NCI-H1092 (cell line): ENCODE measurements around the gene ADA.
"Not testable (repeated sequence)": the region's sequence is repeated elsewhere in the genome, so short reads cannot be mapped to it uniquely, and the experiment has no call there.

Experiments
- DNase-seq: peaks from one replicate; lab custom pipeline; 2025; lab: John Stamatoyannopoulos, UW

Gene ADA

GRCh38 chr20:44651684-44652423 is at the start of gene ADA:
Gene ADA (minus strand): TSS chr20:44651699. CDS start chr20:44651607, 92 bp downstream.
- no peak for DNase-seq

- peak; percentile 23 for DNase-seq
Measured at GRCh38 chr20:44700306-44700705, 48.8 kb upstream of the ADA start.

- no peak for DNase-seq
Measured at GRCh38 chr20:44698351-44698750, 46.9 kb upstream of the ADA start.

- not testable (repeated sequence) for DNase-seq
Measured at GRCh38 chr20:44697041-44697440, 45.5 kb upstream of the ADA start.

- DNase-seq, result no peak
Measured at GRCh38 chr20:44696315-44696714, 44.8 kb upstream of the ADA start.

- DNase-seq, result no peak
Measured at GRCh38 chr20:44695674-44696300, 44.3 kb upstream of the ADA start.

- no peak for DNase-seq
Measured at GRCh38 chr20:44695295-44695673, 43.8 kb upstream of the ADA start.

- no peak for DNase-seq
Measured at GRCh38 chr20:44694159-44694558, 42.7 kb upstream of the ADA start.

- DNase-seq, result no peak
Measured at GRCh38 chr20:44693627-44694026, 42.1 kb upstream of the ADA start.

GRCh38 chr20:44692932-44693480 is 41.5 kb upstream of the ADA start:
- DNase-seq, result no peak

GRCh38 chr20:44691424-44692423 is 40.2 kb upstream of the ADA start:
- DNase-seq, result no peak

- no peak for DNase-seq
Measured at GRCh38 chr20:44690781-44691423, 39.4 kb upstream of the ADA start.

GRCh38 chr20:44689809-44690208 is 38.3 kb upstream of the ADA start:
- DNase-seq, result no peak

GRCh38 chr20:44688053-44688625 is 36.6 kb upstream of the ADA start:
- no peak for DNase-seq

- DNase-seq, result no peak
Measured at GRCh38 chr20:44686934-44687333, 35.4 kb upstream of the ADA start.

- no peak for DNase-seq
Measured at GRCh38 chr20:44684047-44684967, 32.8 kb upstream of the ADA start.

- DNase-seq, result peak; percentile 68
Measured at GRCh38 chr20:44683263-44684046, 32.0 kb upstream of the ADA start.

GRCh38 chr20:44681796-44682566 is 30.5 kb upstream of the ADA start:
- DNase-seq, result no peak
